GM12878 (cell line): ENCODE data around the gene ACTR8. TPM values are rescaled to one million over a fixed set of nuclear protein-coding genes. Genes with fewer than 3 reads are reported as not detected.

Source experiments
- ASH2L ChIP-seq: fragments of 300-600, 200-600 bp; sonication (generic); IDR thresholded peaks from 2 replicates; pipeline ENCODE4 v1.6.1; 2017; ENCODE audit warnings: low read depth, mild to moderate bottlenecking, borderline replicate concordance
- ETV6 ChIP-seq, 2 experiments: fragments of 450-650 bp in 1 of 2; IDR thresholded peaks in 1 of 2; conservative IDR thresholded peaks in 1 of 2; 2 replicates each; pipeline ENCODE4 v1.6.1; 2014; ENCODE audit warnings: antibody characterized with exemption in 1 of 2, borderline replicate concordance in 1 of 2, low read depth in 1 of 2, mild to moderate bottlenecking in 1 of 2, moderate library complexity in 1 of 2
- FOS ChIP-seq: IDR thresholded peaks from 3 replicates; pipeline ENCODE4 v1.6.1; 2011; ENCODE audit warnings: borderline replicate concordance; ENCODE audit not compliant: insufficient read length; ENCODE audit errors: extremely low read depth
- FOXM1 ChIP-seq: IDR thresholded peaks from 2 replicates; pipeline ENCODE4 v1.6.1; 2012; ENCODE audit warnings: low read depth, mild to moderate bottlenecking, inconsistent platforms, low read length, moderate library complexity
- HDGF ChIP-seq: fragments of 450-650 bp; IDR thresholded peaks from 2 replicates; pipeline ENCODE4 v1.6.1; 2016; ENCODE audit warnings: antibody characterized with exemption
- KLF5 ChIP-seq: fragments of 450-650 bp; IDR thresholded peaks from 2 replicates; pipeline ENCODE4 v1.6.1; 2014; ENCODE audit warnings: mild to moderate bottlenecking; ENCODE audit not compliant: partially characterized antibody
- NFYB ChIP-seq: IDR thresholded peaks from 2 replicates; pipeline ENCODE4 v1.6.1; 2011; ENCODE audit warnings: low read depth, mild to moderate bottlenecking, low read length, improper control_type of control experiment, moderate library complexity; ENCODE audit not compliant: insufficient read depth
- NR2F1 ChIP-seq: fragments of 450-650 bp; conservative IDR thresholded peaks from 2 replicates; pipeline ENCODE4 v1.6.1; 2017; ENCODE audit warnings: mild to moderate bottlenecking
- POLR2AphosphoS5 ChIP-seq: IDR thresholded peaks from 2 replicates; pipeline ENCODE4 v1.6.1; 2011; ENCODE audit warnings: mild to moderate bottlenecking, low read length, inconsistent platforms
- RAD21 ChIP-seq: IDR thresholded peaks from 2 replicates; pipeline ENCODE4 v1.6.1; 2011; ENCODE audit warnings: mild to moderate bottlenecking, low read depth, low read length, moderate library complexity; ENCODE audit not compliant: insufficient read depth
- SMAD5 ChIP-seq: IDR thresholded peaks from 2 replicates; pipeline ENCODE4 v1.6.1; 2016; ENCODE audit warnings: antibody characterized with exemption, low read depth
- STAT1 ChIP-seq: fragments of 450-650 bp; conservative IDR thresholded peaks from 2 replicates; pipeline ENCODE4 v1.6.1; 2014; ENCODE audit warnings: antibody characterized with exemption, mild to moderate bottlenecking
- ZNF207 ChIP-seq: fragments of 450-650 bp; IDR thresholded peaks from 2 replicates; pipeline ENCODE4 v1.6.1; 2014; ENCODE audit warnings: antibody characterized with exemption, mild to moderate bottlenecking, borderline replicate concordance
- ZZZ3 ChIP-seq: IDR thresholded peaks from 2 replicates; pipeline ENCODE4 v1.6.1; 2011; ENCODE audit warnings: low read depth; ENCODE audit not compliant: control insufficient read depth, insufficient read length
- polyA plus RNA-seq, 11 experiments: library from polyadenylated mRNA; depleted of rRNA in 4 of 11; unstranded in 6 of 11; stranded (reverse) in 5 of 11; fragments of >200 nt; fragmentation: Nextera tagmentation in 4 of 11; fragmentation: Illumina TruSeq in 1 of 11; extraction: Ambion mirVana in 4 of 11; extraction: Trizol in 1 of 11; gene quantifications; 1 replicate in 1 of 11; 2 replicates in 10 of 11; pipeline versions ENCODE4 v1.2.1 to v1.2.3, GENCODE V29; 2011 to 2016; ENCODE audit warnings: inconsistent platforms in 2 of 11, missing spikeins in 2 of 11, low read depth in 1 of 11
- total RNA-seq, 4 experiments: library from RNA; depleted of rRNA in 3 of 4; stranded (reverse); fragments of >200 nt in 3 of 4; fragmentation: Illumina TruSeq in 1 of 4; extraction: Trizol in 1 of 4; gene quantifications; 2 replicates each; pipeline versions ENCODE4 v1.2.1 to v1.2.3, GENCODE V29; 2013 to 2021
- TF ChIP-seq, protein P1 (sequence below): IDR thresholded peaks from 2 replicates; pipeline ENCODE4 v1.6.1; 2012; ENCODE audit warnings: mild to moderate bottlenecking, low read depth, low read length
- TF ChIP-seq, protein P2 (sequence below): fragments of 450-650 bp; IDR thresholded peaks from 2 replicates; pipeline ENCODE4 v1.6.1; 2016; ENCODE audit warnings: mild to moderate bottlenecking
- TF ChIP-seq, protein P3 (sequence below): fragments of 450-650 bp; IDR thresholded peaks from 2 replicates; pipeline ENCODE4 v1.6.1; 2018; ENCODE audit warnings: mild to moderate bottlenecking, low read depth, moderate library complexity; ENCODE audit not compliant: partially characterized antibody
- TF ChIP-seq, protein P4 (sequence below): fragments of 450-650 bp; IDR thresholded peaks from 2 replicates; pipeline ENCODE4 v1.6.1; 2017; ENCODE audit warnings: mild to moderate bottlenecking, low read depth, inconsistent platforms; ENCODE audit not compliant: poor library complexity, severe bottlenecking

The ACTR8 gene
- total and polyA plus RNA-seq, 10 of the 15 experiments (the other 5 are each of a cell fraction or from before 2014, with no cell fraction given), result 5.3 to 35.7 (median 26.4) TPM

DNA sequence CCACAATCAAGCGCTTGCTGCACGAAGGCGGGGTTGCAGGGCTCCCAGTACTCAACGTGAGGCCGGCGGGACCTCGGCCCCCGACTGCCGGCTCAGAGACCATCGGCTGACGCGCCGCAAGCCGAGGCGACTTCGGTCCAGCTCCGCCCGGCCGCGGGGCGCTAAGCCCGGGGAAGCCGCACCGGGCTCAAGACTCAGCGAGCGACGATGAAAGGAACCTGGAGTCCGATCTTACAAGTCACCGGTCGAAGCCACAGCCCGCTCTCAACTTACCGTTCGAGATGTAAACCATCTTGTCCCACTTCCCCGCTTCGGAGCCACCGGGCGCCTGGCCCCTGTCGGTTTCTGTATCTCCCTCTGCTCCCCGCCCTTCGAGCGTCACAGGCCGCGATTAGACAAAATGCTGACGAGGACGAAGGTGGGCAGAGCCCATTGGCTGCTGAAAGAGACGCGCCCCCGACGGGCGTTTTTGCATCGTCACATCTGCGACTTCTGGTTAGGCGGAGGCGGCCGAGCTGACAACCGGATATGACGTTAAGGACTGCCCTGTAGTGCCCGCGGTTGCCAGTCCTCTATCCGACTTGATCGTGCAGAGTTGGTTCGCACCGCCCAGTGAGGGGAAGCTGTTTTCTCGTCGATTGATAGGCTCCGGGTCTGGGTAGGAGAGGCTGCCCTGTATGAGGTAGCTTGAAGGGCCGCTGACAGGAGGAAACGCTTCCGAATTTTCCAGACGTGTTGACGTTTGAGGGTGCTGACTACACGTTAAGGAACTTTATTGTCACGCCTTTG lies 9.7 kb upstream of the ACTR8 start, which contains the start of gene SELENOK (continued):
- TF ChIP-seq, protein P1, sequence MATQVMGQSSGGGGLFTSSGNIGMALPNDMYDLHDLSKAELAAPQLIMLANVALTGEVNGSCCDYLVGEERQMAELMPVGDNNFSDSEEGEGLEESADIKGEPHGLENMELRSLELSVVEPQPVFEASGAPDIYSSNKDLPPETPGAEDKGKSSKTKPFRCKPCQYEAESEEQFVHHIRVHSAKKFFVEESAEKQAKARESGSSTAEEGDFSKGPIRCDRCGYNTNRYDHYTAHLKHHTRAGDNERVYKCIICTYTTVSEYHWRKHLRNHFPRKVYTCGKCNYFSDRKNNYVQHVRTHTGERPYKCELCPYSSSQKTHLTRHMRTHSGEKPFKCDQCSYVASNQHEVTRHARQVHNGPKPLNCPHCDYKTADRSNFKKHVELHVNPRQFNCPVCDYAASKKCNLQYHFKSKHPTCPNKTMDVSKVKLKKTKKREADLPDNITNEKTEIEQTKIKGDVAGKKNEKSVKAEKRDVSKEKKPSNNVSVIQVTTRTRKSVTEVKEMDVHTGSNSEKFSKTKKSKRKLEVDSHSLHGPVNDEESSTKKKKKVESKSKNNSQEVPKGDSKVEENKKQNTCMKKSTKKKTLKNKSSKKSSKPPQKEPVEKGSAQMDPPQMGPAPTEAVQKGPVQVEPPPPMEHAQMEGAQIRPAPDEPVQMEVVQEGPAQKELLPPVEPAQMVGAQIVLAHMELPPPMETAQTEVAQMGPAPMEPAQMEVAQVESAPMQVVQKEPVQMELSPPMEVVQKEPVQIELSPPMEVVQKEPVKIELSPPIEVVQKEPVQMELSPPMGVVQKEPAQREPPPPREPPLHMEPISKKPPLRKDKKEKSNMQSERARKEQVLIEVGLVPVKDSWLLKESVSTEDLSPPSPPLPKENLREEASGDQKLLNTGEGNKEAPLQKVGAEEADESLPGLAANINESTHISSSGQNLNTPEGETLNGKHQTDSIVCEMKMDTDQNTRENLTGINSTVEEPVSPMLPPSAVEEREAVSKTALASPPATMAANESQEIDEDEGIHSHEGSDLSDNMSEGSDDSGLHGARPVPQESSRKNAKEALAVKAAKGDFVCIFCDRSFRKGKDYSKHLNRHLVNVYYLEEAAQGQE, result no peak
- no peak for TF ChIP-seq RAD21
- no peak for TF ChIP-seq STAT1
- TF ChIP-seq FOXM1, result no peak
- no peak for TF ChIP-seq NR2F1
- TF ChIP-seq ZZZ3, result no peak
- peak; percentile 70; the same call in 1 of the 2 replicates for TF ChIP-seq NFYB
- TF ChIP-seq, protein P2, sequence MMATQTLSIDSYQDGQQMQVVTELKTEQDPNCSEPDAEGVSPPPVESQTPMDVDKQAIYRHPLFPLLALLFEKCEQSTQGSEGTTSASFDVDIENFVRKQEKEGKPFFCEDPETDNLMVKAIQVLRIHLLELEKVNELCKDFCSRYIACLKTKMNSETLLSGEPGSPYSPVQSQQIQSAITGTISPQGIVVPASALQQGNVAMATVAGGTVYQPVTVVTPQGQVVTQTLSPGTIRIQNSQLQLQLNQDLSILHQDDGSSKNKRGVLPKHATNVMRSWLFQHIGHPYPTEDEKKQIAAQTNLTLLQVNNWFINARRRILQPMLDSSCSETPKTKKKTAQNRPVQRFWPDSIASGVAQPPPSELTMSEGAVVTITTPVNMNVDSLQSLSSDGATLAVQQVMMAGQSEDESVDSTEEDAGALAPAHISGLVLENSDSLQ, result peak; percentile 86
- TF ChIP-seq ZNF207, result 0 out of 2 replicates have a peak, but pooled peaks have one; percentile 72
- no peak for TF ChIP-seq KLF5
- TF ChIP-seq ETV6 (conservative IDR thresholded peaks at IDR 0.05 in 1 of 2, IDR thresholded peaks at IDR 0.05 in 1 of 2; ENCODE audit: borderline replicate concordance in 1 of 2, low read depth in 1 of 2), result peak in 1 of 2 experiments; percentile 43; a peak in 1 of 4 replicates
- peak; percentile 84; the same call in 1 of the 2 replicates for TF ChIP-seq HDGF
- peak; percentile 47; the same call in 1 of the 2 replicates for TF ChIP-seq ASH2L
- TF ChIP-seq, protein P3, sequence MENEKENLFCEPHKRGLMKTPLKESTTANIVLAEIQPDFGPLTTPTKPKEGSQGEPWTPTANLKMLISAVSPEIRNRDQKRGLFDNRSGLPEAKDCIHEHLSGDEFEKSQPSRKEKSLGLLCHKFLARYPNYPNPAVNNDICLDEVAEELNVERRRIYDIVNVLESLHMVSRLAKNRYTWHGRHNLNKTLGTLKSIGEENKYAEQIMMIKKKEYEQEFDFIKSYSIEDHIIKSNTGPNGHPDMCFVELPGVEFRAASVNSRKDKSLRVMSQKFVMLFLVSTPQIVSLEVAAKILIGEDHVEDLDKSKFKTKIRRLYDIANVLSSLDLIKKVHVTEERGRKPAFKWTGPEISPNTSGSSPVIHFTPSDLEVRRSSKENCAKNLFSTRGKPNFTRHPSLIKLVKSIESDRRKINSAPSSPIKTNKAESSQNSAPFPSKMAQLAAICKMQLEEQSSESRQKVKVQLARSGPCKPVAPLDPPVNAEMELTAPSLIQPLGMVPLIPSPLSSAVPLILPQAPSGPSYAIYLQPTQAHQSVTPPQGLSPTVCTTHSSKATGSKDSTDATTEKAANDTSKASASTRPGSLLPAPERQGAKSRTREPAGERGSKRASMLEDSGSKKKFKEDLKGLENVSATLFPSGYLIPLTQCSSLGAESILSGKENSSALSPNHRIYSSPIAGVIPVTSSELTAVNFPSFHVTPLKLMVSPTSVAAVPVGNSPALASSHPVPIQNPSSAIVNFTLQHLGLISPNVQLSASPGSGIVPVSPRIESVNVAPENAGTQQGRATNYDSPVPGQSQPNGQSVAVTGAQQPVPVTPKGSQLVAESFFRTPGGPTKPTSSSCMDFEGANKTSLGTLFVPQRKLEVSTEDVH, result peak; percentile 95
- no peak; the same call in 1 of the 2 replicates for TF ChIP-seq SMAD5
- TF ChIP-seq POLR2AphosphoS5, result peak; percentile 95
- TF ChIP-seq FOS, result no peak
- TF ChIP-seq, protein P4, sequence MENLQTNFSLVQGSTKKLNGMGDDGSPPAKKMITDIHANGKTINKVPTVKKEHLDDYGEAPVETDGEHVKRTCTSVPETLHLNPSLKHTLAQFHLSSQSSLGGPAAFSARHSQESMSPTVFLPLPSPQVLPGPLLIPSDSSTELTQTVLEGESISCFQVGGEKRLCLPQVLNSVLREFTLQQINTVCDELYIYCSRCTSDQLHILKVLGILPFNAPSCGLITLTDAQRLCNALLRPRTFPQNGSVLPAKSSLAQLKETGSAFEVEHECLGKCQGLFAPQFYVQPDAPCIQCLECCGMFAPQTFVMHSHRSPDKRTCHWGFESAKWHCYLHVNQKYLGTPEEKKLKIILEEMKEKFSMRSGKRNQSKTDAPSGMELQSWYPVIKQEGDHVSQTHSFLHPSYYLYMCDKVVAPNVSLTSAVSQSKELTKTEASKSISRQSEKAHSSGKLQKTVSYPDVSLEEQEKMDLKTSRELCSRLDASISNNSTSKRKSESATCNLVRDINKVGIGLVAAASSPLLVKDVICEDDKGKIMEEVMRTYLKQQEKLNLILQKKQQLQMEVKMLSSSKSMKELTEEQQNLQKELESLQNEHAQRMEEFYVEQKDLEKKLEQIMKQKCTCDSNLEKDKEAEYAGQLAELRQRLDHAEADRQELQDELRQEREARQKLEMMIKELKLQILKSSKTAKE, result peak; percentile 24
